ENCODE measurements around the gene CEP120.

Gene CEP120

DNA sequence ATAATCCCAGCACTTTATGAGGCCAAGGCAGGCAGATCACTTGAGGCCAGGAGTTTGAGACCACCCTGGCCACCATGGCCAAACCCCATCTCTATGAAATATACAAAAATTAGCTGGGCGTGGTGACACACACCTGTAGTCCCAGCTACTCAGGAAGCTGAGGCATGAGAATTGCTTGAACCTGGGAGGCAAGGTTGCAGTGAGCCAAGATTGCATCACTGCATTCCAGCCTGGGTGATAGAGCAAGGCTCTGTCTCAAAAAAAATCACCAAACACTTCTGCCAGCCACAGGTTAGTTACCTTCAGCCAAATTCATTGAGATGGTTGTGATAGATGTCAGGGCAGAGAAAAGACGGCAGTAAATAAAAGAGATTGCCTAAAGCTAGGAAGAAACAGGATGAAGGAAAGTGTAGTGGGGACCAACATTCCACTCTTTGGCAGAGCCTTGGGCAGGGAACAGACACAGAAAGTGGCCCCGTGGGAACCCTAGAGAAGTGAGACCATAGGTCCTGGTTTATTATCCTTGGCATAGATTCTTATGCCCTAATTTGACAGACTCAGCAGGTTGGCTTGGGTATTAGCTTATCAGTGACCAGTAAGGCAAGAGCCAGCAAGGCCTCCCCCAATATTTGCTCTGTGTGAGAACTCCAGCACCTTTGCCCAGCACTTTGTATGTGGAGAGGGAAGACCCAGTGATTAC lies 5.5 kb upstream of the CEP120 start:
- H3K4me3 ChIP-seq (ENCODE audit: low read length) = no peak overlapping the region
- no peak for DNase-seq (ENCODE audit: low read depth)
- TF ChIP-seq, protein P1, sequence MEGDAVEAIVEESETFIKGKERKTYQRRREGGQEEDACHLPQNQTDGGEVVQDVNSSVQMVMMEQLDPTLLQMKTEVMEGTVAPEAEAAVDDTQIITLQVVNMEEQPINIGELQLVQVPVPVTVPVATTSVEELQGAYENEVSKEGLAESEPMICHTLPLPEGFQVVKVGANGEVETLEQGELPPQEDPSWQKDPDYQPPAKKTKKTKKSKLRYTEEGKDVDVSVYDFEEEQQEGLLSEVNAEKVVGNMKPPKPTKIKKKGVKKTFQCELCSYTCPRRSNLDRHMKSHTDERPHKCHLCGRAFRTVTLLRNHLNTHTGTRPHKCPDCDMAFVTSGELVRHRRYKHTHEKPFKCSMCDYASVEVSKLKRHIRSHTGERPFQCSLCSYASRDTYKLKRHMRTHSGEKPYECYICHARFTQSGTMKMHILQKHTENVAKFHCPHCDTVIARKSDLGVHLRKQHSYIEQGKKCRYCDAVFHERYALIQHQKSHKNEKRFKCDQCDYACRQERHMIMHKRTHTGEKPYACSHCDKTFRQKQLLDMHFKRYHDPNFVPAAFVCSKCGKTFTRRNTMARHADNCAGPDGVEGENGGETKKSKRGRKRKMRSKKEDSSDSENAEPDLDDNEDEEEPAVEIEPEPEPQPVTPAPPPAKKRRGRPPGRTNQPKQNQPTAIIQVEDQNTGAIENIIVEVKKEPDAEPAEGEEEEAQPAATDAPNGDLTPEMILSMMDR (conservative IDR thresholded peaks at IDR 0.05; ENCODE audit: low read depth, low read length) = no peak

DNA sequence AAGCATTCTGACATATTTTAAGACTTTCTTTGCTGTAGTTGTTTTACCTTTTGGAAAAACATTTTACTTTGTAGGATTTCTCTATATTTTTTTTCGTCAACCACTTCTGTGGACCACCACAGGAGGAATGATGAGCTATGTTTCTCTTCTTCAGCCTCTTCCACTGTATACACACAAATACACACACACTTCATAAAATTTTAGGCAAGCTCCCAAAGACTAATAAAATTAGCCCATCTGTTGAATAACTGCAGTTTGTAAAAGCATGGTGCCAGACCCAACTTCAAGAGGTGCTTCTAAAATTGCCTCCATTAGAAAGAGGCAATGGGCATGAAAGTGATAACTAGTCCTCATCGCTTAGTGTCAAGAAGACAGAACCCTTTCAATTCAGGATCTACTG lies 4.1 kb upstream of the CEP120 start:
- TF ChIP-seq, protein P1 (conservative IDR thresholded peaks at IDR 0.05; ENCODE audit: low read depth, low read length) = no peak
- H3K4me3 ChIP-seq (ENCODE audit: low read length) = no peak overlapping the region
- DNase-seq (ENCODE audit: low read depth) = no peak

DNA sequence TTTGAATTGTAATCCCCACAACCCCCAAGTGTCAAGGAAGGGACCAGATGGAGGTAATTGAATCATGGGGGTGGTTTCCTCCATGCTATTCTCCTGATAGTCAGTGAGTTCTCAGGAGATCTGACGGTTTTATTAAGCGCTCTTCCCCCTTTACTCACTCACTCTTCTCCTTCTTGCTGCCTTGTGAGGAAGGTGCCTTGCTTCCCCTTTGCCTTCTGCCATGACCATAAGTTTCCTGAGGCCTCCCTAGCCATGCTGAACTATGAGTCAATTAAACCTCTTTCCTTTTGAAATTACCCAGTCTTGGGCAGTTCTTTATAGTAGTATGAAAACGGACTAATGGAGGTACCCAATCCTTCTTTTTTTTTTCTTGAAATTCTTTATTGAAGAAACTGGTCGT lies 2.2 kb upstream of the CEP120 start:
- H3K4me3 ChIP-seq (ENCODE audit: low read length) = no peak overlapping the region
- TF ChIP-seq, protein P1 (conservative IDR thresholded peaks at IDR 0.05; ENCODE audit: low read depth, low read length) = no peak
- DNase-seq (ENCODE audit: low read depth) = no peak

DNA sequence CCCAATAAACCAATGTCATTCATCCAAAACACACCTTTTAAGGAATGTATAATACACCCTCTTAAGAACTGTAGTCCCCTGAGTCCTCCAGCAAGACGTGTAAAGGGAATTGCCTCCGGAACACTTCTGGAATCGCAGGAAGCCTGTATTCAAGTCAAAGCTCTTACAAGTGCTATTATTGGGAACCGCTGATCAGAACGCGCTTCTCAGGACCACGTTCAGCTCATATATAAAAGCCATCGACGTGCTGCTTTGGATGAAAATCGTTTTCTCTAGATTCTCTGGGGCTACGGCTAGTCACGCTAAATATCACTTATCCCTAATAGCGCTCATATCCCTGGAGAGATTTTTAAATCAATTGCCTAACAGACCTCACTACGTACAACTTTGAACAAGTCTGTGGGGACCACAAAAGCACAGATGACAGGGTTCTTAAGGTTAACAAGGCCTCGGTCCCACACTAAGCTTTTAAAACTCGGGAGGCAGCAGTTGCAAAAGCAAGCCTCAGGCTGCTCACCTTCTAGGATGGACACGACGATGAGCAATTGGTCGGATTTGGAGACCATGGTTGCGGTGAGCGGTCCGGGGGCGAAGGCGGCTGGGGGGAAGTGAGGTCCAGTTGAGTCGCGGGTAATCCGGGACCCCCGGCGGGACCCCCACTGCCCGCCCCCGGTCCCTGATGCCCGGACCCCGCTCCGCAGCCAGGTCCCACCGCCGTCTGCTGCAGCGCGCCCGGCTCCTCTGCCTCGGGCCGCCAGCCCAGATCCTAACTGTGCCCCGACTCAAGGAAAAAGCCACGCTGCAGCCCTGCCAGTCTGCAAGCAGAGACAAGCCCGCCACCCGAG lies 548 bp downstream of the CEP120 start:
- no peak for DNase-seq (ENCODE audit: low read depth)
- peak overlapping the region; percentile 89 for H3K4me3 ChIP-seq (ENCODE audit: low read length)
- TF ChIP-seq, protein P1 (conservative IDR thresholded peaks at IDR 0.05; ENCODE audit: low read depth, low read length) = no peak

DNA sequence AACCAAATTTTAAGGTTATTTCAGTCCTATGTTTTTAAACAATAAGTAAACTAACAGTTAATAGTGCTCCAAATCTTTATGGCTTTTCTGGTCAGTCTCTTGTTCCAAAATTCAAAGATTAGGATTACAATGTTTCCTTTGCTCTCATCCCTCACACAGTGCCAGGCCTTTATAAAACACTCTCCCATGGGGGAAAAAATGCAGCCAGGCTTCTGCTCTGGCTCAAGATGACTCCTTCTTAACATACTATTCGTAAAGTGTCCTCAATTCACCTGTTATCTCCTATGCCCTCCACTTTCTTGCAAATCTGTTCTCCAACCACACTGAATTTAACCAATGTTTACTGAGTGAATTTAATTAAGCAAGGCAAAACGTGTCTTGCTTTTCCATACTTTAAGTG lies 1.4 kb downstream of the CEP120 start:
- TF ChIP-seq, protein P1 (conservative IDR thresholded peaks at IDR 0.05; ENCODE audit: low read depth, low read length) = no peak
- peak overlapping the region; percentile 89 for H3K4me3 ChIP-seq (ENCODE audit: low read length)
- DNase-seq (ENCODE audit: low read depth) = no peak

DNA sequence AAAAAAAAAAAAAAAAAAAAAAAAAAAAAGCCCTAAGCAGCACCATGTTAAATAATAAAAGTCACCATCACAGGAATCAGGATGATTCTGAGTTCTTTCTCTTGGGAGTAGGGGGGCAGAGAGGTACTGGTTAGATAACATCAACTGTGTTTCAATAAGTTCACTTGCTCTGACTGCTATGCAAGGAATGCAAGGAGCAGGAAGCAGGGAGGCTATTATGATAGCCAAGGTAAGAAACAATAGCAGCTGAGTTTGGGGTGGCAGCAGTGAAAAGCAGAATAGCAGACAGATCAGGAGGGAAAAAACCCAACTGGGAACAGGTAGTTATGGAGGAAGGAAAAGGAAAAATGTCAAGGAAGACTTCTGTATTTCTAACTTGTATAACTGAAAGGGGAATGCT lies 8.2 kb downstream of the CEP120 start:
- H3K4me3 ChIP-seq (ENCODE audit: low read length) = no peak overlapping the region
- no peak for DNase-seq (ENCODE audit: low read depth)
- TF ChIP-seq, protein P1 (conservative IDR thresholded peaks at IDR 0.05; ENCODE audit: low read depth, low read length) = no peak

Measured in retinal pigment epithelial cell (primary cell).